Stimulated activated CD4-positive, alpha-beta T cell treated with anti-CD3 and anti-CD28 coated beads, TNF-alpha, amount 100 ng/mL, for 1 hour (primary cell): ENCODE measurements around the gene HTRA1.
A peak's percentile ranks its signal among the peaks of the same experiment; 100 is the strongest.

Experiments
- DNase-seq, 3 donors: peaks; one replicate each; pipeline ENCODE4 v3.0.0-alpha.2; 2020; ENCODE audit warnings: low read depth in 3 of 3, low spot score in 1 of 3

Gene HTRA1

DNA sequence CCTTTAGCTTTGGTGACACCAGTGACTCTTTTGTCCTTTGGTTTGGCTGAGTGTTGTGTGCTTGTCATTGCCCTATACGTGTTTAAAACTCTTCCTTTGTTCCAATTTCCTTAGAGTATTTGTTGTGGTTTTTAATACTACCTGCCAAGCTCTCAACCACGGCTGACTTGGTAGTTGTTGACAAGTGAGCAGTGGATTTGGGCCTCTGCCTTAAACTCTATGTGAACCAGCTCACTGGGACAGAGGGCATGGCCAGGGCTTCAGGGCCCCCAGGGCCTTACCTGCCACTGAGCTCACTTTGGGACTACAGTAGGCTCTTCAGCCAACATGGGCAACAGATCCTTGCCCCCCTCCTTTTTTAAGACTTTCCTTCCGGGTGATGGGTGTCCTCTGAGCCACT, 89.6 kb downstream of the HTRA1 start:
- no peak for DNase-seq

DNA sequence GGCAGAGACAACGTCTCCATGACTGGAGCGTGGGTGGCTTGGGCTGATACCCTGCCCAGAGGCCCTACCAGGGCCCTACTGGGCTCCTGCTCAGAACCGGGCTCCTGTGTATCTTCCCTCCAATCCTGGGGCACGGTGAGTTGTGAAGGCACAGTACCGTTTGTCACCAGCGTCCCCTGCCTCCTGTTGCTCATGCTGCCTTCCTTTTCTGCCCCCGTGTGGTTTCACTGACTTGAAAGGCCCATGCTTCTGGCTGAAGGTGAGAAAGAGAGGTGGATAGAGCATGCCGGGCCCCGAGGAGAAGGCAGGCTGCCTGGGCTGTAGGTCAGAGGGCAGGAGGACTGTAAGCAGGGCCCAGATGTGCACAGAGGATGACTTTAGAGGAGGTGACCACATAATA, 90.1 kb downstream of the HTRA1 start:
- DNase-seq = peak in 1 of 3 donors; percentile 6

DNA sequence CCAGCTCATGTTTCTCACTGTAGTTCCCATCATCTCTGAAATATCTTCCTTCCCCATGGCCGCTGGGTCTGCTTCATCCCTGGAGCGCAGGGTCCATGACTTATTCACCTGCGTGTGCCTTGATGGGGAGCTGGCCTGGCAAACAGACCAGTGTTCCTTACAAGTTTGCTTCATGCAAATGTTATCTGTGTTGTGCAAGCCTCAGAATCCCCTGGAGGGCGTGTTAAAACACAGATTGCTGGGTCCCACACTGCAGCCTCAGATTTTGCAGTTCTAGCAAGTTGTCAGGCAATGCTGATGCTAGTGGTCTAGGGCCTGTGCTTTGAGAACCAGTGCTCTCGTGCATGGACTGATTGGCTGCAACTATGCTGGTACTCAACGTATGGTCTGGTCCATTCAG, 92.0 kb downstream of the HTRA1 start:
- no peak for DNase-seq

DNA sequence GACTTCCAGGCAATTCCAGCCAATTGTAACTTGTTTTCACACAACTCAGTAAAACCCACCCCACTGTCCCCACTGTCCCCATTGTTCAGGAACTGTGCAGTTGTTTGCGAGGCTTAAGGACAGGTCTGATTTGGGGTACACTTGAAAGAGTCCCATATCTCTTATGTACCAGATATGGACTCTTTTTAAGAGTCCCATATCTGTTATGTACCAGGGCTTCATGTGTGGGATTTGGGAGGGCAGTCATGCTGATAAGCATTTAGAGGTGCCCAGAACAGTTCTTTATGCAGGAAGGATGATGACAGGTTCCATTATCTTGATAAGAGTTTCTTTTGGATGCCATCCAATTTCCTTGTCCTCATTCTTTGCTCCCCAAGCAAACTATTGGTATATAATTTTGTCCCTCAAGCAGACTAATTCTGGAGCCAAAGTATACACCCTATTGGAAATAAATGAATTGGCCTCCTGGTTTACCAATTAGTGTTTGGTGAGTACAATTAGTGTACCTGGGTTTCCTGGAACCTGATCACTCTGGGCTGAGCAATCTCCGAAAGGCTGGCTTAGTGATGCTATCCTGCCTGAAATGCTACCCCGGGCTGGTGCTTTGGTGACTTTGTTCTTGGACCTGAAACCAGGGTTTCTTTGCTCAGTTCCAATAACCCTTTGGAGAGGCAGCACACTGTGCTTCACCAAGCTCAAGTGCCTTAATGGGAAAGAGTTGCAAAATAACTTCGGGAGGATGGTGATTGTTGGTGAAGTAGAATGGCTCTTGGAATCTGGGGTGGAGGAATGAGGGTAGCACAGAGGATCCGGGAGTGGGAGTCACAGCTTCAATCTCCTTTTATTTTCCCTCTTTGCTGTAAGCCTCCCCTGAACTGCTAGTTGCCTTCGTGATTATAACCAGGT, 93.0 kb downstream of the HTRA1 start:
- DNase-seq = no peak

GRCh38 chr10:122555442-122555841, 94.1 kb downstream of the HTRA1 start:
- DNase-seq = no peak

DNA sequence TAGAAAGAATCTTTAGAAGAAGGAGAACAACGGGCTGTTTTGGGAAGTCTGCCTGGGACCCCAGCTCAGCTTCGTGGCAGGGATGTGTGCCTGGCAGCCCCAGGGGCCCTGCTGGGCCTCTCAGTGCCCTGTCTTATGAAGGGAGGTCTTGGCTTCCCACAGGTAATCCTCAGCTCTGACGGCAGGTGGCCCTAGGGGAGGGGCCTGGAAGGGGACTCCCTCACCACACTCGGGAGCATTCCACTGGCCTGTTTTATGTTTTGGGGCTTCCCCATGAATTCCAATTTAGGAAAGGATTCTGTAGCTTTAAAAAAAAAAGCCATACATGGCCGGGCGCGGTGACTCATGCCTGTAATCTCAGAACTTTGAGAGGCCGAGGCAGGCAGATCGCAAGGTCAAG, 96.2 kb downstream of the HTRA1 start:
- no peak for DNase-seq

GRCh38 chr10:122558452-122558851, 97.1 kb downstream of the HTRA1 start:
- DNase-seq = no peak

GRCh38 chr10:122559228-122559627, 97.9 kb downstream of the HTRA1 start:
- no peak for DNase-seq

- no peak for DNase-seq
These were observed 99.0 kb downstream of the HTRA1 start, which contains the start of gene DMBT1 for GRCh38 chr10:122560279-122560804. DMBT1 (plus strand) TSS chr10:122560754; CDS start chr10:122560771, 17 bp downstream.

GRCh38 chr10:122561212-122561611, 99.9 kb downstream of the HTRA1 start:
- DNase-seq = no peak

GRCh38 chr10:122561792-122562191, 100.4 kb downstream of the HTRA1 start:
- DNase-seq = no peak
